GM06990 (cell line): Measurements from ENCODE around the gene XIAP.
A peak's percentile ranks its signal among the peaks of the same experiment; 100 is the strongest.

Source experiments
- DNase-seq: peaks from one replicate; pipeline ENCODE4 v3.0.0-alpha.2; 2011; ENCODE audit not compliant: insufficient read length; ENCODE audit errors: extremely low read depth
- H3K27me3 ChIP-seq: replicated peaks from 2 replicates; pipeline ENCODE4 v1.6.0; 2011; ENCODE audit warnings: low read length; ENCODE audit not compliant: control insufficient read depth, insufficient read depth
- H3K36me3 ChIP-seq: 2 replicates; pipeline ENCODE4 v1.5.1; 2011; ENCODE audit warnings: low read length; ENCODE audit not compliant: control insufficient read depth, insufficient read depth
- H3K4me3 ChIP-seq: replicated peaks from 2 replicates; pipeline ENCODE4 v1.5.1; 2011; ENCODE audit warnings: low read depth, mild to moderate bottlenecking, control low read depth, low read length
- TF ChIP-seq, protein P1 (sequence below): IDR thresholded peaks from 2 replicates; pipeline ENCODE4 v1.5.1; 2011; ENCODE audit warnings: low read length, control low read depth, mild to moderate bottlenecking, inconsistent platforms; ENCODE audit not compliant: insufficient read depth, poor library complexity, severe bottlenecking

Gene XIAP

DNA sequence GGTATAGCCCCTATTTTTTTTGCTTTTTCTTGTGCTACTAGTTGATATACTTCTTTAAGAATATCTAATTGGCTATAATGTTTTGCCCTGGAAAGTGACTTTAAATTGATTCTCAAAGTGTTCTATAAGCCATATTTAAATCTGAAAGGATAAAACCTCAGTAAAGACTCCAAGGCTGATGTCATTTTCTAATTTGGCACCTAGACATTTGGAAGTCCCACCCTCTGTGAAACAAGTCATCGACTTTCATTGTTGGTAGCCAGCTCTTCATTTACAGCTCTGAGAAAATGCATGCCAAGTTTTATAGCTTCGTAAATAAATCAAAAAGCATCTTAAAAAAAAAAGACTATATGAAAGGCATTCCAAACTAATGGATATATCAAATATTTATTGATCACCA, 83.6 kb downstream of the XIAP start:
- TF ChIP-seq, protein P1, sequence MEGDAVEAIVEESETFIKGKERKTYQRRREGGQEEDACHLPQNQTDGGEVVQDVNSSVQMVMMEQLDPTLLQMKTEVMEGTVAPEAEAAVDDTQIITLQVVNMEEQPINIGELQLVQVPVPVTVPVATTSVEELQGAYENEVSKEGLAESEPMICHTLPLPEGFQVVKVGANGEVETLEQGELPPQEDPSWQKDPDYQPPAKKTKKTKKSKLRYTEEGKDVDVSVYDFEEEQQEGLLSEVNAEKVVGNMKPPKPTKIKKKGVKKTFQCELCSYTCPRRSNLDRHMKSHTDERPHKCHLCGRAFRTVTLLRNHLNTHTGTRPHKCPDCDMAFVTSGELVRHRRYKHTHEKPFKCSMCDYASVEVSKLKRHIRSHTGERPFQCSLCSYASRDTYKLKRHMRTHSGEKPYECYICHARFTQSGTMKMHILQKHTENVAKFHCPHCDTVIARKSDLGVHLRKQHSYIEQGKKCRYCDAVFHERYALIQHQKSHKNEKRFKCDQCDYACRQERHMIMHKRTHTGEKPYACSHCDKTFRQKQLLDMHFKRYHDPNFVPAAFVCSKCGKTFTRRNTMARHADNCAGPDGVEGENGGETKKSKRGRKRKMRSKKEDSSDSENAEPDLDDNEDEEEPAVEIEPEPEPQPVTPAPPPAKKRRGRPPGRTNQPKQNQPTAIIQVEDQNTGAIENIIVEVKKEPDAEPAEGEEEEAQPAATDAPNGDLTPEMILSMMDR, result no peak
- Histone ChIP-seq H3K27me3 (no peaks in the 10 kb centered on the region), H3K36me3 (no peaks in the 10 kb centered on the region), H3K4me3 (no peak overlapping the region)
- DNase-seq, result no peak

GRCh38 chrX:123949846-123950245, 90.0 kb downstream of the XIAP start:
- DNase-seq, result no peak

DNA sequence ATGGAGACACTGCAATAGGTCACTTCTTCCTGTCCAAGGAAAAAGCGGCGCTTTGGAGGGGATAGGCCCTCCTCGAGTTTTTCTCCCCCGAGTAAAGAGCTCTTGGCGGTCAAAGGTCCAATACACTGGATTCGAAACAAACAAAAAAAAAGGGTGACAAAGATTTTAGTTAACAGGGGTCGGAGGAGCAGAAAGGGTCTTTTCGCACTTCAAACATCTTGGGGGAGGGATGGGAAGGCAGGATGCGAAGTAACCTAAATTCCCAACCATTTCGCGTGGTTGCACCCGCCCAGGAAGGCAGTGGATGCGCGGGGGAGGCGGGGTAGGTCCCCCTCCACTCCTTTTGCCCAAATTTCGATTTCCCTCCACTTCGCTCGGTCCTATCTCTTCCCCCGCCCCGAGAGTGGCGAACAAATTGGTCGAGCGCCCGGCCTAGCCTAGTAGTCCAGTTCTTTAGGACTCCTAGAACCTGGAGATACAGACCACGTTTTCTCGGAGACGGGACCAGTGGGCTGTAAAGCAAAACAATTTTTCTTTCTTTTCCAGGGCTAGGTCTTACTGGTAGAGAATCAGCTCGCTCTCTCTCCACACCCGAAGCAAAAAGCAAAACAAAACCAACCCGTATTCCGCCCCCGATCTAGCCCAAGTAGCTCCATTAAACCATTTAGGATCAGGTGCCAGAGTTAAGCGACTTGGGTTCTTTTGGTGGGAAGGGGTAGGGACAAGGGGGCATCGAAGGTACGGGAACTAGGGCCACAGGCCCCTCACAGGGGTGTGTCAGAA, 99.6 kb downstream of the XIAP start:
- TF ChIP-seq, protein P1, result no peak
- peak; percentile 35 for DNase-seq
- Histone ChIP-seq H3K4me3 (peak overlapping the region; percentile 69), H3K36me3 (no peaks in the 10 kb centered on the region), H3K27me3 (no peaks in the 10 kb centered on the region)

More at GRCh38 chrX:123949846-123950245, 90.0 kb downstream of the XIAP start:
- Histone ChIP-seq H3K36me3 (no peaks in the 10 kb centered on the region), H3K4me3 (no peak overlapping the region), H3K27me3 (no peaks in the 10 kb centered on the region)
- TF ChIP-seq, protein P1, result no peak

DNA sequence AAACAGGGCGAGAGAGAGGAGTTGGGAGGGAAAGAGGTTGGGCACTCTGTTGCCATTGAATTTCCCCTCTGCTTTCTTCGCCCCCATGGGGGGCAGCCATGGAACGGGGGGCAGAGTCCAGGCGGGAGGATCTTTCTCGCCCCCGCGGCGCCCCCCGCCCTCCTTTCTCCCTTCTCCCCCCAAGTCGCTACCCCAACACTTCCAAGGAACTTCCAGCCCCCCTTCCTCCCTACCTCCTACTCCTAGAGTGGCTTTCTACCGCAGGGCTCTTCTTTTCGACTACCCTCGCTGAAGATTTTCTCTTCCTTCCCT, 101.1 kb downstream of the XIAP start:
- no peaks in the 10 kb centered on the region for H3K36me3 ChIP-seq
- DNase-seq, result no peak
- TF ChIP-seq, protein P1, result no peak
- no peaks in the 10 kb centered on the region for H3K27me3 ChIP-seq
- H3K4me3 ChIP-seq, result peak overlapping the region; percentile 83

- Histone ChIP-seq H3K36me3 (no peaks in the 10 kb centered on the region), H3K4me3 (peak within 1 kb of the TSS; percentile 83), H3K27me3 (no peaks in the 10 kb centered on the region)
- DNase-seq, result peak; percentile 70
- TF ChIP-seq, protein P1, result no peak
These were observed 101.6 kb downstream of the XIAP start, which contains the start of gene STAG2 for GRCh38 chrX:123961268-123962005. Gene STAG2 (plus strand): TSS chrX:123961706. CDS start chrX:124022628, 60,922 bp downstream.
